SK-N-SH (cell line): ENCODE measurements around the gene CD2.

Source experiments
- CHD2 ChIP-seq: fragments of 150-350 bp; IDR thresholded peaks from 2 replicates; pipeline ENCODE4 v1.6.1; 2018; ENCODE audit warnings: low read length; ENCODE audit not compliant: partially characterized antibody
- EP300 ChIP-seq, 2 experiments: IDR thresholded peaks; 2 replicates each; pipeline versions ENCODE4 v1.4.0 to v1.6.1; 2012; ENCODE audit warnings: borderline replicate concordance in 1 of 2, low read depth in 1 of 2, low read length in 1 of 2
- FOXJ3 ChIP-seq: sonication (generic); formaldehyde crosslinking; IDR thresholded peaks from 2 replicates; pipeline ENCODE4 v1.5.1; 2020; ENCODE audit warnings: mild to moderate bottlenecking, missing genetic modification reagents
- GABPA ChIP-seq: IDR thresholded peaks from 2 replicates; pipeline ENCODE4 v1.4.0; 2012; ENCODE audit warnings: low read depth, mild to moderate bottlenecking
- JUND ChIP-seq: IDR thresholded peaks from 2 replicates; pipeline ENCODE4 v1.4.0; 2012
- MXI1 ChIP-seq: IDR thresholded peaks from 2 replicates; pipeline ENCODE4 v1.6.1; 2012; ENCODE audit warnings: mild to moderate bottlenecking, low read depth, low read length, improper control_type of control experiment
- NRF1 ChIP-seq: IDR thresholded peaks from 2 replicates; pipeline ENCODE4 v1.6.1; 2012; ENCODE audit warnings: low read depth, mild to moderate bottlenecking, low read length
- POLR2AphosphoS5 ChIP-seq: IDR thresholded peaks from 2 replicates; pipeline ENCODE4 v1.6.1; 2012; ENCODE audit warnings: low read depth, low read length
- SMC3 ChIP-seq: IDR thresholded peaks from 2 replicates; pipeline ENCODE4 v1.6.1; 2012; ENCODE audit warnings: low read depth, low read length, improper control_type of control experiment
- TCF12 ChIP-seq: IDR thresholded peaks from 2 replicates; pipeline ENCODE4 v1.4.0; 2012
- TF ChIP-seq, protein P1 (sequence below): fragments of 200-600 bp; sonication (generic); IDR thresholded peaks from 2 replicates; pipeline ENCODE4 v1.6.1; 2017; ENCODE audit warnings: antibody characterized with exemption, mild to moderate bottlenecking, moderate library complexity
- TF ChIP-seq, protein P2 (sequence below): IDR thresholded peaks from 2 replicates; pipeline ENCODE4; 2012
- TF ChIP-seq, protein P3 (sequence below): fragments of 150-350 bp; IDR thresholded peaks from 2 replicates; pipeline ENCODE4 v1.6.1; 2017; ENCODE audit warnings: antibody characterized with exemption, low read length, low read depth, borderline replicate concordance
- TF ChIP-seq, protein P4 (sequence below): IDR thresholded peaks from 2 replicates; pipeline ENCODE4 v1.4.0; 2012; ENCODE audit warnings: low read depth, borderline replicate concordance

DNA sequence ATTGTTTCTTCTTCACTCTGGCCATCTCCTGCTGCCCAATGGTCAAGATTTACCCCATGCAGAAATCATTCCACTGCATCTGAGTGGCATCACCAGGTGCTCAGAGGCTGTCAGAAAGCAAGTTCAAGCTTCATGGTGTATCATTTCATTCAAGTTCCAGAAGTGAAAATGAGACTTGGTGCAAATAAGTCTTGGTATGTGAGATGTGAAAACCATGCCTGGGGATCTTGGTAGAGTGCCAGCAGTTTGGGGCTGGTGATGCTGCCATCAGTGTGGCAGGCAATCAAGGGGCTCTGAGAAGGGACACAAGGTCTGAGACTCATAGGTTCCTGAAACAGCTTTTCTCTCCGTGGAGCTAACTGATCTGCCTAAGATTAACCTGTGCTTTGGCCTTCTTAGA is 52.0 kb downstream of the CD2 start:
- TF ChIP-seq, protein P1, sequence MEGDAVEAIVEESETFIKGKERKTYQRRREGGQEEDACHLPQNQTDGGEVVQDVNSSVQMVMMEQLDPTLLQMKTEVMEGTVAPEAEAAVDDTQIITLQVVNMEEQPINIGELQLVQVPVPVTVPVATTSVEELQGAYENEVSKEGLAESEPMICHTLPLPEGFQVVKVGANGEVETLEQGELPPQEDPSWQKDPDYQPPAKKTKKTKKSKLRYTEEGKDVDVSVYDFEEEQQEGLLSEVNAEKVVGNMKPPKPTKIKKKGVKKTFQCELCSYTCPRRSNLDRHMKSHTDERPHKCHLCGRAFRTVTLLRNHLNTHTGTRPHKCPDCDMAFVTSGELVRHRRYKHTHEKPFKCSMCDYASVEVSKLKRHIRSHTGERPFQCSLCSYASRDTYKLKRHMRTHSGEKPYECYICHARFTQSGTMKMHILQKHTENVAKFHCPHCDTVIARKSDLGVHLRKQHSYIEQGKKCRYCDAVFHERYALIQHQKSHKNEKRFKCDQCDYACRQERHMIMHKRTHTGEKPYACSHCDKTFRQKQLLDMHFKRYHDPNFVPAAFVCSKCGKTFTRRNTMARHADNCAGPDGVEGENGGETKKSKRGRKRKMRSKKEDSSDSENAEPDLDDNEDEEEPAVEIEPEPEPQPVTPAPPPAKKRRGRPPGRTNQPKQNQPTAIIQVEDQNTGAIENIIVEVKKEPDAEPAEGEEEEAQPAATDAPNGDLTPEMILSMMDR, result no peak
- TF ChIP-seq NRF1 (no peak), MXI1 (no peak), SMC3 (no peak), JUND (no peak), FOXJ3 (CRISPR knock-in tag) (no peak), POLR2AphosphoS5 (no peak), GABPA (no peak), EP300 (IDR thresholded peaks at IDR 0.05; ENCODE audit: borderline replicate concordance in 1 of 2, low read depth in 1 of 2, low read length in 1 of 2) (no peak), TCF12 (no peak), CHD2 (no peak)
- TF ChIP-seq, protein P2, sequence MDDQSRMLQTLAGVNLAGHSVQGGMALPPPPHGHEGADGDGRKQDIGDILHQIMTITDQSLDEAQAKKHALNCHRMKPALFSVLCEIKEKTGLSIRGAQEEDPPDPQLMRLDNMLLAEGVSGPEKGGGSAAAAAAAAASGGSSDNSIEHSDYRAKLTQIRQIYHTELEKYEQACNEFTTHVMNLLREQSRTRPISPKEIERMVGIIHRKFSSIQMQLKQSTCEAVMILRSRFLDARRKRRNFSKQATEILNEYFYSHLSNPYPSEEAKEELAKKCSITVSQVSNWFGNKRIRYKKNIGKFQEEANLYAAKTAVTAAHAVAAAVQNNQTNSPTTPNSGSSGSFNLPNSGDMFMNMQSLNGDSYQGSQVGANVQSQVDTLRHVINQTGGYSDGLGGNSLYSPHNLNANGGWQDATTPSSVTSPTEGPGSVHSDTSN, result no peak
- TF ChIP-seq, protein P3, sequence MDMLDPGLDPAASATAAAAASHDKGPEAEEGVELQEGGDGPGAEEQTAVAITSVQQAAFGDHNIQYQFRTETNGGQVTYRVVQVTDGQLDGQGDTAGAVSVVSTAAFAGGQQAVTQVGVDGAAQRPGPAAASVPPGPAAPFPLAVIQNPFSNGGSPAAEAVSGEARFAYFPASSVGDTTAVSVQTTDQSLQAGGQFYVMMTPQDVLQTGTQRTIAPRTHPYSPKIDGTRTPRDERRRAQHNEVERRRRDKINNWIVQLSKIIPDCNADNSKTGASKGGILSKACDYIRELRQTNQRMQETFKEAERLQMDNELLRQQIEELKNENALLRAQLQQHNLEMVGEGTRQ, result no peak
- TF ChIP-seq, protein P4, sequence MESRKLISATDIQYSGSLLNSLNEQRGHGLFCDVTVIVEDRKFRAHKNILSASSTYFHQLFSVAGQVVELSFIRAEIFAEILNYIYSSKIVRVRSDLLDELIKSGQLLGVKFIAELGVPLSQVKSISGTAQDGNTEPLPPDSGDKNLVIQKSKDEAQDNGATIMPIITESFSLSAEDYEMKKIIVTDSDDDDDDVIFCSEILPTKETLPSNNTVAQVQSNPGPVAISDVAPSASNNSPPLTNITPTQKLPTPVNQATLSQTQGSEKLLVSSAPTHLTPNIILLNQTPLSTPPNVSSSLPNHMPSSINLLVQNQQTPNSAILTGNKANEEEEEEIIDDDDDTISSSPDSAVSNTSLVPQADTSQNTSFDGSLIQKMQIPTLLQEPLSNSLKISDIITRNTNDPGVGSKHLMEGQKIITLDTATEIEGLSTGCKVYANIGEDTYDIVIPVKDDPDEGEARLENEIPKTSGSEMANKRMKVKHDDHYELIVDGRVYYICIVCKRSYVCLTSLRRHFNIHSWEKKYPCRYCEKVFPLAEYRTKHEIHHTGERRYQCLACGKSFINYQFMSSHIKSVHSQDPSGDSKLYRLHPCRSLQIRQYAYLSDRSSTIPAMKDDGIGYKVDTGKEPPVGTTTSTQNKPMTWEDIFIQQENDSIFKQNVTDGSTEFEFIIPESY, result no peak
